GM12864 (cell line): ENCODE measurements around the gene ALKBH3.

Source experiments
- DNase-seq: peaks from one replicate; pipeline ENCODE4 v3.0.0-alpha.2; 2011; ENCODE audit warnings: low read depth
- H3K4me3 ChIP-seq: 2 replicates; pipeline ENCODE4 v1.5.1; 2011; ENCODE audit warnings: mild to moderate bottlenecking, low read depth, low read length, control low read depth
- CTCF ChIP-seq: IDR thresholded peaks from 2 replicates; pipeline ENCODE4 v1.5.1; 2011; ENCODE audit warnings: low read depth, mild to moderate bottlenecking, moderate library complexity, low read length, control low read depth, inconsistent platforms; ENCODE audit errors: missing control alignments

Gene ALKBH3

GRCh38 chr11:43937434-43938411 lies 57.1 kb downstream of the ALKBH3 start:
- no peak for DNase-seq
- no peak overlapping the region for H3K4me3 ChIP-seq
- TF ChIP-seq CTCF, result no peak

- no peak for DNase-seq
- no peak for TF ChIP-seq CTCF
- no peak overlapping the region for H3K4me3 ChIP-seq
These were observed 60.8 kb downstream of the ALKBH3 start for GRCh38 chr11:43941257-43941994.

GRCh38 chr11:43942662-43943371 lies 62.2 kb downstream of the ALKBH3 start:
- DNase-seq, result no peak
- TF ChIP-seq CTCF, result no peak
- H3K4me3 ChIP-seq, result peak overlapping the region; percentile 36

GRCh38 chr11:43943372-43943930 lies 62.8 kb downstream of the ALKBH3 start:
- H3K4me3 ChIP-seq, result no peak overlapping the region
- no peak for DNase-seq
- no peak for TF ChIP-seq CTCF

- TF ChIP-seq CTCF, result no peak
- DNase-seq, result no peak
- no peak overlapping the region for H3K4me3 ChIP-seq
These were observed 63.5 kb downstream of the ALKBH3 start for GRCh38 chr11:43943931-43944751.
